ENCODE results near the gene AMN.

AMN gene

DNA sequence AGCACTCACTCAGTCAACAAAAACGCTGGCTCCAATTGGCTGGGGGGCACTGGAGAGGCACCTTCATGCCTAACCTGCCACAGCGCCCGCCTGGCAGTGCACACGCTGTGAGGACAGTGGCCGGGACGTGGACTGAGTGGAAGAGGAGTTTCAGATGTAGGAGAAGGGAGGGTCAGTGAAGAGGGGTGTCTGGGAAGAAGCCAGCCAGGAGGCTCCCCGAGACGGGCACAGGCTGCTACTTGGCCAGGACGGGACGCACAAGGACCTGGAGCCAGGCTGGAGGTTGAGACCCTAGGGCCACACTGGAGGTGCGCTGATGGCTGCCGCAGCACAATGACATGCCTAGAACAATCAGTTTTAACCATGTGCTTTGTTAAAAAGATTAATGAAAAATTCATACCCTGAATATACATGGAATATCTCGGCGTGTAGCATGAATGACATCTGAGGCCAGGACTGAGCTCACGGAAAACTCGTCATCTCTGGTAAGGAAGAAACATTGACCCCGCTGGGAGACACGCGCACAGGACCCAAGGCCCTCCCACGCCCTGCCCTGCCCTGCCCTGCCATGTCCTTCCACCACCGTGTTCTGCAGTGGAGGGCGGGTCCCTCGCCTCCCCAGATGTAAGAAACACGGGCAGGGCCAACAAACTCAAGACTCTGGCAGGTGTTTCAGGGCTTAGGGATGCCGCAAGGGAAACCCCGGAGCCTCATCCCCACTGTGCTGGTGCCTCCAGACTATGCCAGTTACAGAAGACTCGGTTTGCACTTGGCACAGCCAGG, 25.0 kb downstream of the AMN start:
- TF ChIP-seq SIN3A (IDR thresholded peaks at IDR 0.05; ENCODE audit: borderline replicate concordance, insufficient read depth, low read length): no peak
- no peak for TF ChIP-seq FOXP2 (optimal IDR thresholded peaks at IDR 0.05; ENCODE audit: borderline replicate concordance, extremely low read depth, extremely low read length, insufficient read depth)
- TF ChIP-seq, protein P1, sequence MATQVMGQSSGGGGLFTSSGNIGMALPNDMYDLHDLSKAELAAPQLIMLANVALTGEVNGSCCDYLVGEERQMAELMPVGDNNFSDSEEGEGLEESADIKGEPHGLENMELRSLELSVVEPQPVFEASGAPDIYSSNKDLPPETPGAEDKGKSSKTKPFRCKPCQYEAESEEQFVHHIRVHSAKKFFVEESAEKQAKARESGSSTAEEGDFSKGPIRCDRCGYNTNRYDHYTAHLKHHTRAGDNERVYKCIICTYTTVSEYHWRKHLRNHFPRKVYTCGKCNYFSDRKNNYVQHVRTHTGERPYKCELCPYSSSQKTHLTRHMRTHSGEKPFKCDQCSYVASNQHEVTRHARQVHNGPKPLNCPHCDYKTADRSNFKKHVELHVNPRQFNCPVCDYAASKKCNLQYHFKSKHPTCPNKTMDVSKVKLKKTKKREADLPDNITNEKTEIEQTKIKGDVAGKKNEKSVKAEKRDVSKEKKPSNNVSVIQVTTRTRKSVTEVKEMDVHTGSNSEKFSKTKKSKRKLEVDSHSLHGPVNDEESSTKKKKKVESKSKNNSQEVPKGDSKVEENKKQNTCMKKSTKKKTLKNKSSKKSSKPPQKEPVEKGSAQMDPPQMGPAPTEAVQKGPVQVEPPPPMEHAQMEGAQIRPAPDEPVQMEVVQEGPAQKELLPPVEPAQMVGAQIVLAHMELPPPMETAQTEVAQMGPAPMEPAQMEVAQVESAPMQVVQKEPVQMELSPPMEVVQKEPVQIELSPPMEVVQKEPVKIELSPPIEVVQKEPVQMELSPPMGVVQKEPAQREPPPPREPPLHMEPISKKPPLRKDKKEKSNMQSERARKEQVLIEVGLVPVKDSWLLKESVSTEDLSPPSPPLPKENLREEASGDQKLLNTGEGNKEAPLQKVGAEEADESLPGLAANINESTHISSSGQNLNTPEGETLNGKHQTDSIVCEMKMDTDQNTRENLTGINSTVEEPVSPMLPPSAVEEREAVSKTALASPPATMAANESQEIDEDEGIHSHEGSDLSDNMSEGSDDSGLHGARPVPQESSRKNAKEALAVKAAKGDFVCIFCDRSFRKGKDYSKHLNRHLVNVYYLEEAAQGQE (IDR thresholded peaks at IDR 0.05; ENCODE audit: insufficient read depth in 1 of 2, low read depth in 2 of 2, low read length in 2 of 2): no peak
- TF ChIP-seq TAF1 (IDR thresholded peaks at IDR 0.05; ENCODE audit: borderline replicate concordance, insufficient read depth, low read length): no peak
- TF ChIP-seq POLR2AphosphoS5 (IDR thresholded peaks at IDR 0.05; ENCODE audit: low read depth, low read length): no peak

DNA sequence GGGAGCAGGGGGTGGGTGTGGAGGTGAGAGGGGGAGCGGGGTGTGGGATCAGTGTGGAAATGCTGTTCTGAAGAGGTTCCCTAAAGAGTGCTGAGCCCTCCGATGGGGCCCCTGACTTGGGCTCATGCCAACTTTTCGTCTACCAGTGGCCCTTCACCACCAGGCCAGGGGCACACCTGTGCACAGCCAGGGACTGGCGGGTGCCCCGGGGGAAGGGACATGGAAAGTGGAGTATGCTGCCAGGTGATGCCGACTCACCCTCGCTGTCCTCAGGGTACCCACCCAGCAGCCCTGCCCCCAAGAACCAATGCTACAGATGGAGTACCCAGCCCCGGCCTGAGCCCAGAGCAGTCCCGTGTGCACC, 26.2 kb downstream of the AMN start:
- TF ChIP-seq, protein P1 (IDR thresholded peaks at IDR 0.05; ENCODE audit: insufficient read depth in 1 of 2, low read depth in 2 of 2, low read length in 2 of 2): no peak
- no peak for TF ChIP-seq FOXP2 (optimal IDR thresholded peaks at IDR 0.05; ENCODE audit: borderline replicate concordance, extremely low read depth, extremely low read length, insufficient read depth)
- no peak for TF ChIP-seq POLR2AphosphoS5 (IDR thresholded peaks at IDR 0.05; ENCODE audit: low read depth, low read length)
- TF ChIP-seq TAF1 (IDR thresholded peaks at IDR 0.05; ENCODE audit: borderline replicate concordance, insufficient read depth, low read length): no peak
- TF ChIP-seq SIN3A (IDR thresholded peaks at IDR 0.05; ENCODE audit: borderline replicate concordance, insufficient read depth, low read length): no peak

DNA sequence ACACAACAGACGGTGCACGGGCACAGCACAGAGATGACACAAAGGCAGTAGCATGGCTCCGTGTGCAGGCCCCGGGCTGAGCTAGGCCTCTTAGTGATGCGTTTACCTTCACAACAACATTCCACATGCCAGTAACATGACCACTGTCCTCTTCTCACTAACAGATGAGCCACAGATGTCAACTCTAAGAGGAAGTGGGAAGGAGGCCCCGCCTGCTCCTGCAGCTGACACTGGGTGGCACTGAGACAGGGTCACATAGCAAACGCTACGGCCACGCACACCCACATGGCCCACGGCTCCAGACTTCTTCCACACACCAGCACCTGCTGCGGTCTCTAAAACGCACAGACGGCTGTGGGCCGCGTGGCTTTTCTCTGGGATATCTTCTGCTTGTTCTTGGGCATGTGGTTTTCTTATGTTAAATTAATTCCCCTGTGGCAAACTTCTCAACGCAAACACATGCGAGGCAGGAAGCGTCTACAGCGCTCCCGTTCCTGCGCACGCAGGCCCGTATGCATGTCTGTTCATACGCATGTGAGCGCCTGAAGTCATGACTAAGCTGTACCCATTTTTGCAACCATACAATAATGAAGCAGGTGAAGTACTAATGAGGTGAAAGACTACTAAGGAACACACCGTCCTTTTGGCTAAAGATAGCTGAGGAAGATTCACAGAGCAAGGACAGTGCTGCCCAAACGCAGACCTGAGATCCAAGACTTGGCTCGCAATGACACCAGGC, 26.8 kb downstream of the AMN start:
- no peak for TF ChIP-seq SIN3A (IDR thresholded peaks at IDR 0.05; ENCODE audit: borderline replicate concordance, insufficient read depth, low read length)

DNA sequence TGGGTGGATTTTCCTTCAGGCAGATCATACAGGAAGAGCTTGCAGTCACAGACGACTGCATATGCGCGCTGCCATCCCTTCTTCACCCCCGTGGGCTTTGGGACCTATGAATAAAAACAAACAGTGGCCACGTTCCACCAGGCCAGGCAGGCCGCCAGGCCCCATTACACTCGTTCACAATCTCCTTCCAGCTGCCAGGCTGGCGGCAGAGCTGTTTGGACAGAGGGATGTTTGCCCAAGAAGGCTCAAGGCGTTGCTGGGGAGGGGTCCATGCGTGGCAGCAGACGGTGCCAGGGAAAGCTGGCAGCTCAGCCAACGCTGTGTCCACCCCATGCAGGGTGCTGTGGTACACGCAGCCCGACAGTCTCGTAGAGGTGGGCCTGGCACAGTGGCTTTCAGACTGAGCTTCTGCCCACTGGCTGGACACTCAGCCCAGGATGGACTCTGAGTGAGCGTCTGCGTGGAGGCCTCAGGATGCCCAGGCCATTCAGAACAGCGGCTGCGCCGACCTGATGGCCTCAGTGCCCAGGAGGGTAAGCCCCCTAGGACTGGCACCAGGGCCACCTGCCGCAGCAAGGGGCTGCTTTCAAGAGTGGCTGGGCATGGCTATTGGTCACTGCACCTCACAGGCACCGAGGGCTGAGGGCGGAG, 27.5 kb downstream of the AMN start:
- TF ChIP-seq SIN3A (IDR thresholded peaks at IDR 0.05; ENCODE audit: borderline replicate concordance, insufficient read depth, low read length): no peak
- TF ChIP-seq, protein P1 (IDR thresholded peaks at IDR 0.05; ENCODE audit: insufficient read depth in 1 of 2, low read depth in 2 of 2, low read length in 2 of 2): no peak
- TF ChIP-seq FOXP2 (optimal IDR thresholded peaks at IDR 0.05; ENCODE audit: borderline replicate concordance, extremely low read depth, extremely low read length, insufficient read depth): no peak
- TF ChIP-seq TAF1 (IDR thresholded peaks at IDR 0.05; ENCODE audit: borderline replicate concordance, insufficient read depth, low read length): no peak
- TF ChIP-seq POLR2AphosphoS5 (IDR thresholded peaks at IDR 0.05; ENCODE audit: low read depth, low read length): no peak

DNA sequence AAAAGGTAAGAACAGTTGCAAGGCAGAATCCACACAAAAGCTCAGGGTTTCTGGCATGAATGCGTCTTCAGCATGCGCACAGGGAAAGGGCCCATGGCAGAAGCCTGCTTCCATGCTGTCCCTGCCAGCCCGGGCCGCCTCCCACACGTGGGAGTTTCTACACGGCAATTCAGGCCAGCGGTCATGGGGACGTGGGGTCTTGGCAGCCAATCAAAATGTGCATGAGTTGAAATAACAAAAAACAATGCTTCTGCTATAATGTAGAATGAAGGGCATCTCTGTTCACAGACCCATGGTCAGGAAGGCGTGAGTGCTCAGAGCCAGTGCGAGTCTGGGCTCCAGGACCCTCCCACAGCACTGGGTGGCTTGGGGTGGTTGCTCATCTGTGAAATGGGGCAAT, 28.6 kb downstream of the AMN start:
- TF ChIP-seq FOXP2 (optimal IDR thresholded peaks at IDR 0.05; ENCODE audit: borderline replicate concordance, extremely low read depth, extremely low read length, insufficient read depth) (no peak), SIN3A (IDR thresholded peaks at IDR 0.05; ENCODE audit: borderline replicate concordance, insufficient read depth, low read length) (no peak), POLR2AphosphoS5 (IDR thresholded peaks at IDR 0.05; ENCODE audit: low read depth, low read length) (no peak), TAF1 (IDR thresholded peaks at IDR 0.05; ENCODE audit: borderline replicate concordance, insufficient read depth, low read length) (no peak)
- TF ChIP-seq, protein P1 (IDR thresholded peaks at IDR 0.05; ENCODE audit: insufficient read depth in 1 of 2, low read depth in 2 of 2, low read length in 2 of 2): no peak

All from PFSK-1 (cell line).